LNCaP clone FGC (cell line): ENCODE data around the gene FGF4.

Experiments used
- DNase-seq: peaks from one replicate; pipeline ENCODE4 v3.0.0-alpha.2; 2011; ENCODE audit warnings: low read depth
- H3K4me3 ChIP-seq: 2 replicates; pipeline ENCODE4 v1.5.1; 2011; ENCODE audit warnings: mild to moderate bottlenecking, low read depth, low read length, control low read depth
- TF ChIP-seq, protein P1 (sequence below): IDR thresholded peaks from 2 replicates; pipeline ENCODE4 v1.5.1; 2012; ENCODE audit warnings: mild to moderate bottlenecking; ENCODE audit not compliant: control insufficient read depth, insufficient read depth; ENCODE audit errors: extremely low read depth

FGF4 gene

GRCh38 chr11:69807106-69807815 is 32.1 kb upstream of the FGF4 start:
- TF ChIP-seq, protein P1, sequence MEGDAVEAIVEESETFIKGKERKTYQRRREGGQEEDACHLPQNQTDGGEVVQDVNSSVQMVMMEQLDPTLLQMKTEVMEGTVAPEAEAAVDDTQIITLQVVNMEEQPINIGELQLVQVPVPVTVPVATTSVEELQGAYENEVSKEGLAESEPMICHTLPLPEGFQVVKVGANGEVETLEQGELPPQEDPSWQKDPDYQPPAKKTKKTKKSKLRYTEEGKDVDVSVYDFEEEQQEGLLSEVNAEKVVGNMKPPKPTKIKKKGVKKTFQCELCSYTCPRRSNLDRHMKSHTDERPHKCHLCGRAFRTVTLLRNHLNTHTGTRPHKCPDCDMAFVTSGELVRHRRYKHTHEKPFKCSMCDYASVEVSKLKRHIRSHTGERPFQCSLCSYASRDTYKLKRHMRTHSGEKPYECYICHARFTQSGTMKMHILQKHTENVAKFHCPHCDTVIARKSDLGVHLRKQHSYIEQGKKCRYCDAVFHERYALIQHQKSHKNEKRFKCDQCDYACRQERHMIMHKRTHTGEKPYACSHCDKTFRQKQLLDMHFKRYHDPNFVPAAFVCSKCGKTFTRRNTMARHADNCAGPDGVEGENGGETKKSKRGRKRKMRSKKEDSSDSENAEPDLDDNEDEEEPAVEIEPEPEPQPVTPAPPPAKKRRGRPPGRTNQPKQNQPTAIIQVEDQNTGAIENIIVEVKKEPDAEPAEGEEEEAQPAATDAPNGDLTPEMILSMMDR: no peak
- DNase-seq: no peak
- no peak overlapping the region for H3K4me3 ChIP-seq

DNA sequence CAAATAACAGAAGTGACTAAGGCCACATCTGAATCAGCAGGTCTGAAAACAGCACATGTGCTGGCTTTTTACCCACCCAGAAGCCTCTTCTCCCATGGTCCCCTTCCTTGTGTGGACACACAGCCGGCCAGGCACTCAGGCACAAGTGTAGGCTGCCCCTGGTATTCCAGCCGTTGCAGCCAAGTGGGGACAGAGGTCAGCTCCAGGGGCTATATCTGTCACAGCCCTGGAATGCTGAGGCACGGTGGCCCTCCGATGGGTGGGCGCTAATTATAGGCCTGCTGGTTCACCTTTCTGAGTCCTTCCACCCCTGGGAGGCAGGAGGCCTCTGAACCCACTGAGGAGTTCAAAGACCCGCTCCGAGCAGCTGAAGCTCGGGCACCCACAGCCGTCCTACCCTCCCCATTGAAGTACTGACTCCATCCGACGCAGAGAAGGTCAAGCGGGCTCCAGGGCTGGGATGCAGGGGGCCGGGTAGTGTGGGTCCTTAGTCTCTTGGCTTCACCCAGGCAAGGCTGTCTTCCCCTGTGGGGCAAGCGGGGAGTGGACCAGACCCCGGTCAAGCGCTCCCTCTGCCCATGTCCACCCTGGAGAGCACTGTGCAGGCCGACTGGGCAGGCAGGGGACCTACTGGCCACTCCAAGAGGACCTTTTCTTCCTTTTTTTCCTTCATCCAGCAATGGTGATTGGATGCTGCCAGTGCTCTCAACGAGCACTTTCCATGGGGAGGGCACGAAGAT is 29.8 kb upstream of the FGF4 start:
- no peak for DNase-seq
- no peak overlapping the region for H3K4me3 ChIP-seq
- TF ChIP-seq, protein P1: no peak

DNA sequence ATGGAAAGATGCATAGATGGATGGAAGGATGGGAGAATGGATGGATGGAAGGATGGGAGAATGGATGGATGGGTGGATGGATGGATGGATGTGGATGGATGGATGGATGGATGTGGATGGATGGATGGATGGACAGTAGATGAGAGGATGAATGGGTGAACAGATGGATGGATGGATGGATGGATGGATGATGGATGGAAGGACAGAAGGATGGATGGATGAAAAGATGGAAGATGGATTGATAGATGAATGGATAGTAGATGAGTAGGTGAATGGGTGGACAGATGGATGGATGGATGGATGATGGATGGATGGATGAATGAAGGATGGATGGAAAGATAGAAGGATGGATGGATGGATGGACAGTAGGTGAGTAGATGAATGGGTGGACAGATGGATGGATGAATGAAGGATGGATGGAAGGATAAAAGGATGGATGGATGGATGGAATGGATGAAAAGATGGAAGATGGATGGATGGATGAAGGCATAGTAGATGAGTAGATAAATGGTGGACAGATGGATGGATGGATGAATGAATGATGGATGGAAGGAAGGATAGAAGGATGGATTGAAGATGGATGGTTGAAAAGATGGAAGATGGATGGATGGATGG is 28.6 kb upstream of the FGF4 start:
- no peak for DNase-seq
- no peak overlapping the region for H3K4me3 ChIP-seq
- TF ChIP-seq, protein P1: no peak

DNA sequence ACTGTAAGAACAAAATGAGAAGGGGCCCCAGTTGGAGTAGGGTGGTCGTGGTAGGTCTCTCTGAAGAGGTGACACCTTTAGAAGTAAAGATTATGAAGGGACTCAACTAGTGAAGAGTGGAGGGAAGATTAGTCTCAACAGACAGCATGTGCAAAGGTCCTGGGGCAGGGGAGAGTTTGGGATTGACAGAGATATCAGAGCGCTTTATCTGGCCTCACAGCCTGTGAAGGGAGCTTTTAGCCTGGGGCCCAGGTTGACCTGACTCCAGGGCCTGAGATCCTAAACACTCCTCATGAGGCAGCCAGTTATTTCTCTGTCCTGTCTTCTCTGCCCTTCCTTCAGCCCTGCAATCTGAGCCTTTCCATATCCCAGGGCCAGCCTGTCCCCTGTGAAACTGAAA is 27.9 kb upstream of the FGF4 start:
- no peak for DNase-seq
- H3K4me3 ChIP-seq: no peak overlapping the region
- TF ChIP-seq, protein P1: no peak

GRCh38 chr11:69802590-69802989 is 27.4 kb upstream of the FGF4 start:
- DNase-seq: no peak
- TF ChIP-seq, protein P1: no peak
- no peak overlapping the region for H3K4me3 ChIP-seq

DNA sequence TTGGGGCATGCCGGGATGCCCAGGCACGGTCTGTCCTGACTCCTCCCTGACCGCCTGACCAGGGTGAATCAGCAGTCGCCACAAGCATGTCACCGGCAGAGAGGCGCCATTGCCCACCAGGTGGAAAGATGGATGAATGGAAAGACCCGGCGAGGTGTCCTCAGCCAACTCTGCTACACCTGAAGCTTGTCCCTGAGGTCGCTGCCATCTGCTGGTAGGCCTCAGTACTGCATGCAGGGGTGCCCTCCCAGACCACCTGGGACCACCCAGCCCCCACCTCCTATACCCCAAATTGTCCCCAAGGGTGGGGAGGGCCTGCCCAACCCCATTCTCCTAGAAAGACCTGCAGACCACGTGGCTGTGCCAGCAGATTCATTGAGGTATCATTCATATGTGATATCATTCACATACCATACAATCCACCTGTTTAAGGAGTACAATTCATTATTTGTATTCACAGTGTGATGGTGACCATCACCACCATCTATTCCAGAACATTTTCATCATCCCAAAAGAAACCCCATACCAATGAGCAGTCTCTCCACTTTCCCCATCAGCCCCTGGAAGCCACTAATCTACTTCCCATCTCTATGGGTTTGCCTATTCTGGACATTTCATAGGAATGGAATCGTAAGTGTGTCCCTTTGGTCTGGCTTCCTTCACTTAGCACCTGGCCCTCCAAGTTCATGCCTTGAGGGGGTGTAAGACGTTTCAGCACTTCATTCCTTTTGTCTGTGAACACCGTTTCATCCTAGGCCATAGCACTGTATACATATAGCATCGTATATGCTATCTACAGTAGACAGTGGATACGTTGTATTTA is 26.6 kb upstream of the FGF4 start:
- H3K4me3 ChIP-seq: no peak overlapping the region
- DNase-seq: no peak
- TF ChIP-seq, protein P1: peak; percentile 54
